GM19193 (cell line): Measurements from ENCODE around the gene POU2AF3.

ENCODE experiments used
- POLR2A ChIP-seq: IDR thresholded peaks from 4 replicates; pipeline ENCODE4 v1.6.1; 2011; ENCODE audit not compliant: insufficient read depth, insufficient read length; ENCODE audit errors: extremely low read depth

Gene POU2AF3

GRCh38 chr11:111312076-111312475 lies 13.7 kb downstream of the POU2AF3 start:
- TF ChIP-seq POLR2A, result no peak

GRCh38 chr11:111319296-111319695 lies 20.9 kb downstream of the POU2AF3 start:
- TF ChIP-seq POLR2A, result no peak

GRCh38 chr11:111320728-111321568 lies 22.6 kb downstream of the POU2AF3 start:
- TF ChIP-seq POLR2A, result no peak

GRCh38 chr11:111322534-111322933 lies 24.2 kb downstream of the POU2AF3 start:
- no peak for TF ChIP-seq POLR2A

- no peak for TF ChIP-seq POLR2A
These were observed 26.0 kb downstream of the POU2AF3 start for GRCh38 chr11:111324277-111324720.

GRCh38 chr11:111325259-111325658 lies 26.9 kb downstream of the POU2AF3 start:
- TF ChIP-seq POLR2A, result no peak

GRCh38 chr11:111326824-111327223 lies 28.5 kb downstream of the POU2AF3 start:
- TF ChIP-seq POLR2A, result no peak

GRCh38 chr11:111327908-111328624 lies 29.7 kb downstream of the POU2AF3 start:
- no peak for TF ChIP-seq POLR2A

GRCh38 chr11:111329306-111330204 lies 31.2 kb downstream of the POU2AF3 start:
- TF ChIP-seq POLR2A, result no peak

- no peak for TF ChIP-seq POLR2A
These were observed 32.0 kb downstream of the POU2AF3 start for GRCh38 chr11:111330234-111330893.

GRCh38 chr11:111331711-111332479 lies 33.5 kb downstream of the POU2AF3 start:
- no peak for TF ChIP-seq POLR2A

- TF ChIP-seq POLR2A, result no peak
These were observed 36.5 kb downstream of the POU2AF3 start for GRCh38 chr11:111334532-111335502.
